HCT116 (cell line): ENCODE data around the gene KCNQ4. TPM values are rescaled to one million over a fixed set of nuclear protein-coding genes. Genes with fewer than 3 reads are reported as not detected.
A peak's percentile ranks its signal among the peaks of the same experiment; 100 is the strongest.

Experiments
- ATAC-seq: fragments of 200-7000 bp; cut with Tn5 transposase; 2 replicates; pipeline ENCODE4 v1.9.1; 2020; ENCODE audit warnings: mild to moderate bottlenecking, moderate library complexity
- BruUV-seq: library from RNA; stranded (reverse); fragments of 400-500 nt; replicated peaks from 2 replicates; lab custom pipeline; 2021; lab: Mats Ljungman, UMichigan
- CTCF ChIA-PET: fragments of 300-600 bp; sonication (Branson Sonifier 250); formaldehyde crosslinking; loops from one replicate; lab custom pipeline; 2021; ENCODE audit warnings: antibody characterized with exemption; lab: Charles Lee
- POLR2A ChIA-PET: fragments of 300-600, 350-600 bp; sonication (Branson Sonifier 250); formaldehyde crosslinking; loops from one replicate; lab custom pipeline; 2021; ENCODE audit warnings: antibody characterized with exemption; lab: Charles Lee
- RAD21 ChIA-PET, 2 experiments: fragments of 300-600 bp; sonication (Branson Sonifier 250); formaldehyde crosslinking; loops; one replicate each; lab custom pipeline; 2023; ENCODE audit warnings: low total read pairs in 2 of 2; ENCODE audit not compliant: uncharacterized antibody in 2 of 2, unreplicated experiment in 2 of 2, low non-redundant PET in 1 of 2; lab: Charles Lee
- DNase-seq: peaks from one replicate; pipeline ENCODE4 v3.0.0-alpha.2; 2010; ENCODE audit warnings: low read depth, low spot score
- H2AFZ ChIP-seq: fragments of 200-600 bp; shearing (Covaris generic), sonication (generic); 2 replicates; pipeline ENCODE4 v1.6.1; 2017; ENCODE audit warnings: low read depth, mixed run types, mixed read lengths, antibody characterized with exemption, low read length; ENCODE audit not compliant: poor library complexity, severe bottlenecking
- H3K27ac ChIP-seq: 2 replicates; pipeline ENCODE4 v1.5.1; 2012; ENCODE audit warnings: low read depth, low read length
- H3K27me3 ChIP-seq: fragments of 200-600 bp; sonication (generic); 2 replicates; pipeline ENCODE4 v1.6.1; 2016; ENCODE audit warnings: mixed run types, low read length, mixed read lengths; ENCODE audit not compliant: insufficient read depth
- H3K36me3 ChIP-seq, 2 experiments: fragments of 200-500 bp in 1 of 2; fragments of 200-600 bp in 1 of 2; sonication (Bioruptor generic) in 1 of 2; sonication (generic) in 1 of 2; 2 replicates each; pipeline versions ENCODE4 v1.5.1 to v1.6.1; 2014 to 2016; ENCODE audit warnings: low read length in 2 of 2, inconsistent platforms in 1 of 2, mixed read lengths in 1 of 2, mixed run types in 1 of 2; ENCODE audit not compliant: insufficient read depth in 2 of 2, control insufficient read depth in 1 of 2
- H3K4me1 ChIP-seq, 2 experiments: fragments of 200-600 bp in 1 of 2; sonication (generic) in 1 of 2; 2 replicates each; pipeline versions ENCODE4 v1.5.1 to v1.6.1; 2012 to 2017; ENCODE audit warnings: low read length in 2 of 2, inconsistent platforms in 1 of 2, mild to moderate bottlenecking in 1 of 2, mixed read lengths in 1 of 2, mixed run types in 1 of 2, moderate library complexity in 1 of 2; ENCODE audit not compliant: insufficient read depth in 2 of 2, control insufficient read depth in 1 of 2
- H3K4me2 ChIP-seq: fragments of 200-600 bp; sonication (generic); 2 replicates; pipeline ENCODE4 v1.6.1; 2017; ENCODE audit warnings: mixed run types, low read length, mixed read lengths
- H3K4me3 ChIP-seq, 2 experiments: fragments of 200-600 bp in 1 of 2; sonication (generic) in 1 of 2; replicated peaks in 1 of 2; 2 replicates each; pipeline ENCODE4 v1.5.1; 2011 to 2016; ENCODE audit warnings: low read length in 2 of 2, control low read depth in 1 of 2, low read depth in 1 of 2, mild to moderate bottlenecking in 1 of 2, mixed read lengths in 1 of 2, mixed run types in 1 of 2
- H3K79me2 ChIP-seq: fragments of 200-600 bp; sonication (generic); 2 replicates; pipeline ENCODE4 v1.6.1; 2017; ENCODE audit warnings: mild to moderate bottlenecking, mixed run types, low read length, moderate library complexity, mixed read lengths; ENCODE audit not compliant: insufficient read depth
- H3K9ac ChIP-seq: fragments of 200-600 bp; sonication (generic); 2 replicates; pipeline ENCODE4 v1.6.1; 2016; ENCODE audit warnings: low read length, mixed read lengths
- H3K9me2 ChIP-seq: fragments of 200-600 bp; sonication (generic), shearing (Covaris generic); 2 replicates; pipeline ENCODE4 v1.6.1; 2017; ENCODE audit warnings: mixed run types, mild to moderate bottlenecking, moderate library complexity; ENCODE audit not compliant: insufficient read depth
- H3K9me3 ChIP-seq, 2 experiments: fragments of 200-500 bp in 1 of 2; fragments of 200-600 bp in 1 of 2; sonication (Bioruptor generic) in 1 of 2; sonication (generic) in 1 of 2; 2 replicates each; pipeline ENCODE4 v1.6.1; 2014 to 2017; ENCODE audit warnings: low read length in 2 of 2, mixed read lengths in 2 of 2, inconsistent platforms in 1 of 2, low read depth in 1 of 2, mild to moderate bottlenecking in 1 of 2, mixed run types in 1 of 2, moderate library complexity in 1 of 2; ENCODE audit not compliant: control insufficient read depth in 1 of 2, insufficient read depth in 1 of 2
- H4K20me1 ChIP-seq: fragments of 200-600 bp; sonication (generic), shearing (Covaris generic); 2 replicates; pipeline ENCODE4 v1.6.1; 2017; ENCODE audit warnings: mixed run types, mild to moderate bottlenecking, moderate library complexity; ENCODE audit not compliant: insufficient read depth
- CEBPB ChIP-seq: IDR thresholded peaks from 2 replicates; pipeline ENCODE4 v1.6.1; 2012; ENCODE audit warnings: low read depth
- CTCF ChIP-seq, 3 experiments: fragments of 200-600 bp in 1 of 3; sonication (generic) in 1 of 3; IDR thresholded peaks in 2 of 3; conservative IDR thresholded peaks in 1 of 3; 2 replicates each; pipeline ENCODE4 v1.5.1; 2012 to 2017; ENCODE audit warnings: low read depth in 2 of 3, low read length in 2 of 3, antibody characterized with exemption in 1 of 3, borderline replicate concordance in 1 of 3, control low read depth in 1 of 3, mild to moderate bottlenecking in 1 of 3, mixed read lengths in 1 of 3, mixed run types in 1 of 3, moderate library complexity in 1 of 3; ENCODE audit not compliant: insufficient read depth in 1 of 3
- EGR1 ChIP-seq: IDR thresholded peaks from 2 replicates; pipeline ENCODE4 v1.6.1; 2012; ENCODE audit warnings: low read depth
- ELF1 ChIP-seq: IDR thresholded peaks from 2 replicates; pipeline ENCODE4 v1.6.1; 2012; ENCODE audit warnings: low read depth, borderline replicate concordance
- MAX ChIP-seq: IDR thresholded peaks from 2 replicates; pipeline ENCODE4 v1.6.1; 2012
- POLR2AphosphoS5 ChIP-seq: IDR thresholded peaks from 2 replicates; pipeline ENCODE4 v1.6.1; 2011; ENCODE audit warnings: mild to moderate bottlenecking, low read depth, low read length, moderate library complexity
- REST ChIP-seq: IDR thresholded peaks from 2 replicates; pipeline ENCODE4 v1.6.1; 2012; ENCODE audit warnings: low read depth
- SIN3A ChIP-seq: IDR thresholded peaks from 2 replicates; pipeline ENCODE4 v1.6.1; 2012; ENCODE audit warnings: low read depth
- SP1 ChIP-seq: IDR thresholded peaks from 2 replicates; pipeline ENCODE4 v1.6.1; 2012; ENCODE audit warnings: low read depth
- SRF ChIP-seq: IDR thresholded peaks from 2 replicates; pipeline ENCODE4 v1.6.1; 2012; ENCODE audit warnings: low read depth
- TCF7L2 ChIP-seq: IDR thresholded peaks from 2 replicates; pipeline ENCODE4 v1.7.0; 2011; ENCODE audit warnings: borderline replicate concordance, inconsistent platforms; ENCODE audit not compliant: insufficient read depth, insufficient read length; ENCODE audit errors: extremely low read depth
- ZBTB33 ChIP-seq: IDR thresholded peaks from 2 replicates; pipeline ENCODE4 v1.6.1; 2011; ENCODE audit warnings: mild to moderate bottlenecking, low read length, moderate library complexity; ENCODE audit not compliant: insufficient replicate concordance; ENCODE audit errors: extremely low read depth
- ZFX ChIP-seq: fragments of 450-650 bp; IDR thresholded peaks from 2 replicates; pipeline ENCODE4 v1.6.1; 2017
- intact Hi-C: fragments of 100-400 bp; cut with micrococcal nuclease; formaldehyde crosslinking; loops from 2 replicates; pipeline ENCODE4 v1.10.0; 2022
- total RNA-seq: library from RNA; stranded (reverse); gene quantifications from one replicate; pipeline ENCODE4 v1.2.1, GENCODE V29; 2021; ENCODE audit not compliant: unreplicated experiment

The KCNQ4 gene
- total RNA-seq, 1 experiment from 2014 or later, result 4.1 TPM

GRCh38 chr1:40880813-40881549, 97.4 kb downstream of the KCNQ4 start:
- DNase-seq, result no peak
- Histone ChIP-seq H3K27me3 (no peaks in the 10 kb centered on the region), H3K36me3 (no peaks in the 10 kb centered on the region), H3K9me2 (no peaks in the 10 kb centered on the region), H3K79me2 (no peaks in the 10 kb centered on the region), H3K9me3 (no peaks in the 10 kb centered on the region), H3K4me1 (peaks cover 24 to 58% of the 10 kb centered on the region in 2 experiments), H3K9ac (no peak overlapping the region), H3K4me3 (no peak overlapping the region), H4K20me1 (no peaks in the 10 kb centered on the region), H3K4me2 (0 out of 2 replicates have a peak overlapping the region, but pooled peaks have one; percentile 5), H2AFZ (no peak overlapping the region), H3K27ac (no peak overlapping the region)
- no peak for ATAC-seq
- ChIA-PET POLR2A (no interaction called here), CTCF (no interaction called here), RAD21 (no interaction called here)
- intact Hi-C loops, result no loop called here
- TF ChIP-seq SP1, result no peak
- TF ChIP-seq TCF7L2, result no peak
- no peak for TF ChIP-seq ZFX
- TF ChIP-seq POLR2AphosphoS5, result no peak
- TF ChIP-seq EGR1, result no peak
- no peak for TF ChIP-seq CEBPB
- no peak for TF ChIP-seq REST
- TF ChIP-seq CTCF (IDR thresholded peaks at IDR 0.05 in 2 of 3, conservative IDR thresholded peaks at IDR 0.05 in 1 of 3; ENCODE audit: borderline replicate concordance in 1 of 3, insufficient read depth in 1 of 3, low read depth in 2 of 3, low read length in 2 of 3), result no peak
- TF ChIP-seq ELF1, result no peak
- no peak for TF ChIP-seq SIN3A
- TF ChIP-seq SRF, result no peak
- TF ChIP-seq MAX, result no peak
- no peak for TF ChIP-seq ZBTB33
- BruUV-seq, result no TSS peak
